ENCODE results near the gene REV3L.
A peak's percentile ranks its signal among the peaks of the same experiment; 100 is the strongest.

The REV3L gene

DNA sequence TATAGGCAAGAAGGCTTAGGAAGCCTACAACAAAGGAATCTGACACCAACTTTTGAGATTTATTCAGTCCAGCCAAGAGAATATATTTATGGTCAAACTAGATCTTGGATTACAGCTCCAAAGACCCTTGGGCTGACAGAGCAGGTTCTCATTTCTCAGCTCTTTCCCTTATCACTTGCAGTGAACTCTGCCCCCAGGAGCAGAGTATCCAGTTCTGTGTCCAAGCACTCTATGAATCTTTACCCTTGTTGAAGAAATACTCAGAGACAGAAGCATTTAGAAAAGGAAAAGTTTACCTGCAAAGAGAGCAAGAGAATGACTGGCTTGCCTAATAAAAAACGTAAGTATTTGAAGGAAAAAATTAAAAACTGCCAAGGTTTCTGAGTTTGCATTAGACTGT is 205.2 kb downstream of the REV3L start:
- H3K27me3 Mint-ChIP-seq = no peaks in the 10 kb centered on the region
- H3K9me3 Mint-ChIP-seq = peaks cover 17% of the 10 kb centered on the region
- no peak for DNase-seq
- no peak overlapping the region for H3K4me3 Mint-ChIP-seq
- no peak overlapping the region for H3K27ac Mint-ChIP-seq
- H3K36me3 Mint-ChIP-seq (ENCODE audit: low read depth) = peaks cover 92% of the 10 kb centered on the region
- peaks cover 16% of the 10 kb centered on the region for H3K4me1 Mint-ChIP-seq (ENCODE audit: low read depth)

DNA sequence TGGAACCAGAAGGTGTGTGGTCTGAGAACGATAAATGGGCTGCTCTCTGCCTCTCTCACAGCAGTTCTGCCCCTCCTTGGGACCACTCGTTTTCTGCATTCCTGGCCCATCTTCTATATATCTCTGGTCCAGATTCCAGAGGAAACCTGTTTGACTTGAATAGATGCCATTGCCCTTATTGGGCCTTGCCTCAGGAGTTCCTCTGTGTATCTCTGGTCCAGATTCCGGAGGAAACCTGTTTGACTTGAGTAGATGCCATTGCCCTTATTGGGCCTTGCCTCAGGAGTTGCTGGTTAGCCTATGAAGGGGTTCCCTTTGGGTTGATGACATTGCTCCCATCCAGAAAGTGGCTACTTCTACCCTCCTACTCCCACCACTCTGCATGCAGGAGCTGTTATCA is 206.3 kb downstream of the REV3L start:
- peaks cover 17% of the 10 kb centered on the region for H3K9me3 Mint-ChIP-seq
- no peaks in the 10 kb centered on the region for H3K27me3 Mint-ChIP-seq
- no peak for DNase-seq
- no peak overlapping the region for H3K27ac Mint-ChIP-seq
- H3K4me1 Mint-ChIP-seq (ENCODE audit: low read depth) = peaks cover 8% of the 10 kb centered on the region
- no peak overlapping the region for H3K4me3 Mint-ChIP-seq
- peaks cover 88% of the 10 kb centered on the region for H3K36me3 Mint-ChIP-seq (ENCODE audit: low read depth)

DNA sequence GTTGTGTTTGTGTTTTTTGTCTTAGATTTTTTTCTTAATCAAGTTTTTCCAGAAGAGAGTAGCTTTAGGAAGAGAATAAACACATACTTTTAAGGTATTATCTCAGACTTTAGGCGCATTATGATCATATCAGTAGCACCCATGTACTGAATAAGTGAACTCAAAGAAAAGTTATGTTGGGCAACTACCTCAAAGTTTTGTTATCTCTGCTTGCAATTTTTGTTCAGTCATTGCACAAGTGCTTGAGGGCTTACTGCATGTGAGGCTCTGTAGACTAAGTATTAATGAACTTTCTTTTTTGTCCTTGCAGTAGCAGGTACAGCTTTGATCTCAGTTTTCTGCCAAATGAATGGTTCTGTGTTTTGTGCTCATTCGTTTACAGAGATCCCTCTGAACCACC is 206.7 kb downstream of the REV3L start:
- Mint-ChIP-seq H3K9me3 (peaks cover 17% of the 10 kb centered on the region), H3K27ac (no peak overlapping the region), H3K27me3 (no peaks in the 10 kb centered on the region), H3K4me3 (no peak overlapping the region), H3K36me3 (ENCODE audit: low read depth) (peaks cover 86% of the 10 kb centered on the region), H3K4me1 (ENCODE audit: low read depth) (peaks cover 7% of the 10 kb centered on the region)
- no peak for DNase-seq

DNA sequence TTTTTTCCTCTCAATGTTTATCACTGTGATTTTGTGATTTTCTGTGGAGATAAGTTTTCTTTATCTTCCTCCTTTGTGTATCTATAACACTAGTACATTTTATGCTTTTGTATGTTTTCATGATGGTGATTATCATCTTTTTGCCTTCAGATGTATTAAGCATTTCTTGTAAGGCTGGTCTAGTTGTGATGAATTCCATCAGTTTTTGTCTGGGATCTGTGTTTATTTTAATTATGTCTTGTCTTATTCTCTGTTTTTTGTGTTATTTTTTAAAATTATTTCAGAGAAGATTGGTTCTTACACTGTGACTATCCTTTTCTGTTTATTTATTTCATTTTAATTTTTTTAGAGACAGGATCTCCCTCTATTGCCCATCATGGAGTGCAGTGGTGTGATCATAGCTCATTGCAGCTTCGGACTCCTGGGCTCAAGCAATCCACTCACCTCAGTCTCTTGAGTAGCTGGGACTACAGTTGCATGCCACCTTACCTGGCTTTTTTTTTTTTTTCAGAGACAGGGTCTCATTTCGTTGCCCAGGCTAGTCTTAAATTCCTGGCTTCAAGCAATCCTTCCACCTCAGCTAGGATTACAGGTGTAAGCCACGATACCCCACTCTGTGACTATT is 208.3 kb downstream of the REV3L start:
- H3K27ac Mint-ChIP-seq = no peak overlapping the region
- H3K27me3 Mint-ChIP-seq = no peaks in the 10 kb centered on the region
- H3K36me3 Mint-ChIP-seq (ENCODE audit: low read depth) = peaks cover 88% of the 10 kb centered on the region
- peaks cover 7% of the 10 kb centered on the region for H3K4me1 Mint-ChIP-seq (ENCODE audit: low read depth)
- DNase-seq = no peak
- no peak overlapping the region for H3K4me3 Mint-ChIP-seq
- H3K9me3 Mint-ChIP-seq = peaks cover 17% of the 10 kb centered on the region

DNA sequence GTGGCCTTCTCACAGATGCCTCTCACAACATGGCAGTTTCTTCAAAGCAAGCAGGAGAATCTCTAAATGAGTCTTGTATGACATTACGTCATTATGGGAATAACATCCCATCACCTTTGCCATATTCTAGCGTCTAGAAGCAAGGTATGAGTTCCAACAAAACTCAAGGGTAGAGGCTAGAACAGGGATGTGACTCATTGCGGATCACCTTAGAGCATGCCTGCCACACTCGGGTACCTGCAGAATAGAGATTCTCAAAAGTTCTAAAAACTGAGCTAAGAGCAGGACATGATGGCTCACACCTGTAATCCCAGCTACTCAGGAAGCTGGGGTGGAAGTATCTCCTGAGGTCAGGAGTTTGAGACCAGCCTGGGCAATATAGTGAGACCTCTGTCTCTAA is 212.9 kb downstream of the REV3L start:
- Mint-ChIP-seq H3K36me3 (ENCODE audit: low read depth) (peaks cover 86% of the 10 kb centered on the region), H3K27me3 (no peaks in the 10 kb centered on the region), H3K27ac (no peak overlapping the region), H3K4me3 (no peak overlapping the region), H3K4me1 (ENCODE audit: low read depth) (peaks cover 34% of the 10 kb centered on the region), H3K9me3 (peaks cover 14% of the 10 kb centered on the region)
- DNase-seq = no peak

DNA sequence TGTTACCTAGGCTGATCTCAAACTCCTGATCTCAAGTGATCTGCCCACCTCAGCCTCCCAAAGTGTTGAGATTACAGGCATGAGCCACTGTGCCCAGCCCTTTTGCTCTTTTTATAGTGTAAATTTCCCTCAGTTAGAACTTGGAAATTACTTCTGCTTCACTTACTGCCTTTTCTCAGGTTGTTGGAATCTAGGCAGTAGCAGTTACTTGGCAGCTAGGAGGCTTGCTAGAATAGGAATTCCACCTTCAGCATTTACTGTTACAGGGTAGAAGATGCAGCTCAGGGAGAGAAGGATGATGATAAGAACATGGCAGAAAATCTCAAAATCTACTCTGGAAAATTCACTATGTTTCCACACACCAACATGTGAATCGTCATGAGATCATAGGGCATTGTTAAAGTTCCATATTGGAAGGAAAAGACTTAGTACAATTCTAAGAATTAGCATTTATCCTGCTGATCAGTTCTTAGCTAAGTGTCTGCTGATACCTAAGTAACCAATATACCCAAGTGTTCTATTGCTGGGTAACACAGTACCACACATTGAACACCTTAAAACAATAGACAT is 213.5 kb downstream of the REV3L start:
- no peak for DNase-seq
- Mint-ChIP-seq H3K9me3 (peaks cover 10% of the 10 kb centered on the region), H3K4me3 (no peak overlapping the region), H3K36me3 (ENCODE audit: low read depth) (peaks cover 85% of the 10 kb centered on the region), H3K4me1 (ENCODE audit: low read depth) (peaks cover 34% of the 10 kb centered on the region), H3K27me3 (no peaks in the 10 kb centered on the region), H3K27ac (no peak overlapping the region)

DNA sequence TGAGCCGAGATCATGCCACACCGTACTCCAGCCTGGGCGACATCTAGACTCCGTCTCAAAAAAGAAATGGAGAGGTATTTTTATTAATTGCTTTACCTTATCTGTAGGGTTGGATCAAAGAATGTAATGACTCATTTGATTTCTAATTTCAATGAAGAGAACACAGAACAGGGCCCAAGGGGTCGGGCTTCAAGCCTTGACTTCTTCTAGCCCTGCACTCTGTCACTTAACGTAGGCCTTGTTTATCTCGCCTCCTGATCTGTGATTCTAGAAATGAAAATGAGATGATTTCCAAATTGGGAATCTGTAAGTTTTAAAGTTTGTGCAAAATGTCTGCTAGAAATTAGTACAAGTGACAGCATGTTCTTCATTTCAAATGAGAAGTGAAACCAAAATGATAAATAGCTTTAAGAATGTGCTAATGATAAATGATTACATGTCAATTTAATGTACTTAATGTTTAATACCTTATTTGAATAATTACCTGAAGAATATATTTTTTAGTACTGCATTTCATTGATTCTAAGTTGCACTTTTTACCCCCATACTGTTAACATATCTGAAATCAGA is 215.2 kb downstream of the REV3L start:
- Mint-ChIP-seq H3K4me3 (no peak overlapping the region), H3K27me3 (no peaks in the 10 kb centered on the region), H3K36me3 (ENCODE audit: low read depth) (peaks cover 80% of the 10 kb centered on the region), H3K27ac (no peak overlapping the region), H3K4me1 (ENCODE audit: low read depth) (peaks cover 41% of the 10 kb centered on the region), H3K9me3 (no peaks in the 10 kb centered on the region)
- no peak for DNase-seq

DNA sequence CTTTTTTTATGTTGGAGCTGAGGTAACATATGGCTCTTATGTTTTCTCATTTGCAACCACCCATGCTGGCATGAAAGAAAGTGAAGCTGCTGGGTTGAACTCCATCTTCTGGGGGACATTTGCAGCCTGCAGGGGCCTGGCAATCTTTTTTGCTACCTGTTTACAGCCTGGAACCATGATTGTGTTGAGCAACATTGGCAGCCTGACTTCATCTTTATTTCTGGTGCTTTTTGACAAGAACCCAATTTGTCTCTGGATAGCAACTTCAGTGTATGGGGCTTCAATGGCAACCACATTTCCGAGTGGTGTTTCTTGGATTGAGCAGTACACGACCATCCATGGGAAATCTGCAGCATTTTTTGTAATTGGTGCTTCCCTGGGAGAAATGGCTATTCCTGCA is 216.7 kb downstream of the REV3L start:
- Mint-ChIP-seq H3K4me3 (no peak overlapping the region), H3K36me3 (ENCODE audit: low read depth) (peaks cover 80% of the 10 kb centered on the region), H3K27ac (no peak overlapping the region), H3K4me1 (ENCODE audit: low read depth) (peaks cover 48% of the 10 kb centered on the region), H3K9me3 (no peaks in the 10 kb centered on the region), H3K27me3 (no peaks in the 10 kb centered on the region)
- DNase-seq = no peak

DNA sequence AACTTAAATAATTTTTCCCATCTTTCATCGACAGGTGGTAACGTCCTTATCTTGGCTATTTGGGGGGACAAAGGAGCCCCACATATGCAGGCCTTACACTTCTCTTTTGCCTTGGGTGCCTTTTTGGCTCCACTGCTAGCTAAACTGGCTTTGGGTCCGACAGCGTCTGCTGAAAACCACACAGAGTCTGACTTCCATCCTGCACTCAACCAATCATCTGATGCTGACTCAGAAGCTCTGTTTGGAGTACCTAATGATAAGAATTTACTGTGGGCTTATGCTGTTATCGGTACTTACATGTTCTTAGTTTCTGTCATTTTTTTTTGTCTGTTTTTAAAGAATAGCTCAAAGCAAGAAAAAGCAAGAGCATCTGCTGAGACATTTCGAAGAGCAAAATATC is 217.2 kb downstream of the REV3L start:
- no peak overlapping the region for H3K4me3 Mint-ChIP-seq
- peaks cover 77% of the 10 kb centered on the region for H3K36me3 Mint-ChIP-seq (ENCODE audit: low read depth)
- DNase-seq = no peak
- H3K4me1 Mint-ChIP-seq (ENCODE audit: low read depth) = peaks cover 53% of the 10 kb centered on the region
- H3K27me3 Mint-ChIP-seq = no peaks in the 10 kb centered on the region
- no peak overlapping the region for H3K27ac Mint-ChIP-seq
- no peaks in the 10 kb centered on the region for H3K9me3 Mint-ChIP-seq

DNA sequence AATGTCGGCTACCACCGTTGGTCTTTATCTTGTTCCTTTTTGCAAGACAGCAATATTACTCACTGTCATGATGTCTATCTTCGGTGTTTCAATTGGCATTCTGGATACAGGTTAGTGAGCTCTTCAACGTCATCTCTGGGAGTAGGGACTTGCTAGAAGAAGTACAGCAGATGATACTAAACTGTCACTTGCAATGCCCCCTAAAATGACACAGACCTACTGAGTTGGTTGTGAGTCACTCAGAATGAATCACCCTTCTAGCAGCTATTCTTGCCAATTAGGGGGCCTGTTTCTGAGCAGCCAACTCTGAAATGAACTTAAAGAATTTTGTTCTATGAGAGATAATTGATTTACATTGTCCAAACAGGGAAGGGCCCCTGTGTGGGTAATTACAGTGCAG is 219.2 kb downstream of the REV3L start:
- Mint-ChIP-seq H3K27ac (peak overlapping the region; percentile 56), H3K4me1 (ENCODE audit: low read depth) (peaks cover 56% of the 10 kb centered on the region), H3K4me3 (no peak overlapping the region), H3K36me3 (ENCODE audit: low read depth) (peaks cover 60% of the 10 kb centered on the region), H3K27me3 (no peaks in the 10 kb centered on the region), H3K9me3 (no peaks in the 10 kb centered on the region)
- DNase-seq = no peak

DNA sequence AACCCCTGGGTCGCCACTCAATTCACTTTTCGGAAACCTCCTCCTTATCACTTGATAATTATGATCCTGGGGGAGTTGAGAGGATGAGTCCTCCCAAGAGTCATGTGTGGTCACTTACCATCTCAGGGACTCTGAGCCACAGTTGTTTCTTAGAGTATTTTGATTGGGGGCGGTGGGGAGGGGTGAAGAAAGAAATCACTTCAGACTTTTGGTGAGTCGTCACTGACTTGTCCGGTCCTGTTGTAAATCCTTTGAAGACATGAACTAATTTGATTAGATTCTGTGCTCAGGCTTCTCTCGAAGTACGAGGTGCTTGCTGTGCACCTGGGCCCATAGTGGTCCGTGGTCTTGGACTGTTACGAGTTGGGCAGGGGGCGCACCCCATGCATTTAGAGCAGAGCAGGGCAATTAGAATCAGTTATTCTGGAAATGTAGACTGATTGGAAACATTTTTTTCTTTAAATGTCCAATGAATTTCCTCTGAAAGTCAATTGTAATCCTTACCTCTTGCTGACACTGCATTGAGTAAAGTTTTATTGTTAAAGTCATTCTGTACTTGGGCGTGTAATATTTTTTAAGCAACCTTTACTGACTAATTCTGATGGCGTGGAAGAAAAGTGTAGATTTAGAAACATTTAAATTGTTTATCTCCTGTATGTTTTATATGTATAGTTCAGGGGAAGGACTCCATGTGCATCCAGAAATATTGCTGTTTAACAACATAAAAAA is 222.3 kb downstream of the REV3L start:
- no peak for DNase-seq
- H3K27me3 Mint-ChIP-seq = no peaks in the 10 kb centered on the region
- no peaks in the 10 kb centered on the region for H3K9me3 Mint-ChIP-seq
- peaks cover 30% of the 10 kb centered on the region for H3K36me3 Mint-ChIP-seq (ENCODE audit: low read depth)
- peaks cover 39% of the 10 kb centered on the region for H3K4me1 Mint-ChIP-seq (ENCODE audit: low read depth)
- H3K27ac Mint-ChIP-seq = peak overlapping the region; percentile 94
- H3K4me3 Mint-ChIP-seq = peak overlapping the region; percentile 84

DNA sequence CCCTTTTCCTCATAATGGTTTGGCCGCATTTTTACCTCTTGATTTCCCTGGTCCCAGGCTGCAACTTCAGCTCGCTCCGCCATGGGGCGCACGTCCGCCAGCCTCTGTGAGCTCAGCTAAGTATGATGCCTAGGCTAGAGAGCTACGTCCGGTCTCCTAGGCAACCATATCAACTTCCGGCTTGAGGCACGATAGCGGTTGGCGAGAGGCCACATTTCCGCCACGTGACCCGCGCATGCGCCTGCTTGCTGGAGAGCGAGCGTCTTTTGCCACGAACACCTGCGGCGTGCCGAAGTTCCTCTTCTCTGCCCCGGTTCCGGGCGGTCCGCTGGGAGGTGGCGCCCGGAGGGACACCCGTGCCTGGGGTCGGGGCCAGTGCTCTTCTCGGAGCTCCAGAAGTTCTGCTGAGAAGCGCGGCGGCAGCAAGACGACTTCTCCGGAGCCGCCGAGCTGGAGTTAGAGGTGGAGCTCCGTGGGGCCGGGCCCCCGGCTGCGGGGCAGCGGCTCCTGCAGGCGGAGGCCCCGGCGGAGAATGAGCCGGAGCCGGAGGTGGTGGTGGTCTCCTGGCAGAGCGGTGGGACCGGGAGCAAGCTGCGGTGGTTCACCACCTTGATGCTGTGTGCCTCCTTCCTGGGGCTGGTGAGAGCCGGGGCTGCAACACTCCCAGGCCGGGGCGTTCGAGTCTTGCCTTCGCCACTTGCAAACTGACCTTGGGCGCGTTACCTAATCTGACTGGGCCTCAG is 223.8 kb downstream of the REV3L start:
- Mint-ChIP-seq H3K4me3 (peak overlapping the region; percentile 84), H3K36me3 (ENCODE audit: low read depth) (peaks cover 19% of the 10 kb centered on the region), H3K9me3 (no peaks in the 10 kb centered on the region), H3K27me3 (no peaks in the 10 kb centered on the region), H3K4me1 (ENCODE audit: low read depth) (peaks cover 36% of the 10 kb centered on the region), H3K27ac (peak overlapping the region; percentile 94)
- DNase-seq = peak; percentile 98

DNA sequence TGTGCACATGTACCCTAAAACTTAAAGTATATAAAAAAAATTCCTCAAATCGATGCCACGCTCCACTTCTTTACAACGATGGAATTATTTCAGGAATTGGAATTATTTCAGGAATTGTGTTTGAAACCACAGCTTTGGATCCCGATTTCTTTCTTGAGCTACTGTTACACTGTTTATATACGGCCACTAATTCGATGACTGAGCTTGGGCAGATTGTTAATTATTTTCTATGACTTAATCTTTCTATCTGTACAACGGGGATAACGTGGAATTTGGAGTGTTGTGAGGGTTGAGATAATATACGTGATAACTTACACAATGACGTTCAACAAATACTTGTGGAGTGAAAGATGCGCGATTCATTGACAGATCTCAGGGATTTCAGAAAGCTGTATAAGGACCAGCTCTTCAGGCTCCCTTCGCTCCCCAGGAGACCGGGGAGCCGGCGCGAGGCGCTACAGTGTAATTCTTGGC is 224.4 kb downstream of the REV3L start:
- Mint-ChIP-seq H3K27me3 (no peaks in the 10 kb centered on the region), H3K27ac (peak overlapping the region; percentile 94), H3K9me3 (no peaks in the 10 kb centered on the region), H3K4me1 (ENCODE audit: low read depth) (peaks cover 30% of the 10 kb centered on the region), H3K36me3 (ENCODE audit: low read depth) (peaks cover 13% of the 10 kb centered on the region), H3K4me3 (peak overlapping the region; percentile 84)
- DNase-seq = no peak

DNA sequence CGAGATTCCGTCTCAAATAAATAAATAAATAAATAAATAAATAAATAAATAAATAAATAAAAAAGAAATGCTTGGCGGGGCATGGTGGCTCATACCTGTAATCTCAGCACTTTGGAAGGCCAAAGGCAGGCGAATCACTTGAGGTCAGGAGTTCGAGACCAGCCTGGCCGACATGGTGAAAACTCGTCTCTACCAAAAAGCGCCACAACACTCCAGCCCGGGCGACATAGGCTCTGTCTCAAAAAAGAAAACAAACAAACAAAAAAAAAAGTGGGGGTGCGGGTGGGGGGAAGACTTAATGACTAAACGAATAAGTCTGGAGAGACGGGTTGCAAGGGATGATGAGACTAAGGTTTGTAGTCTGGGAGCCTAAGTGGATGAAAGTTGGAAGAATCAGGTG is 225.0 kb downstream of the REV3L start:
- no peak overlapping the region for H3K27ac Mint-ChIP-seq

More for the DNA sequence above, 225.0 kb downstream of the REV3L start:
- Mint-ChIP-seq H3K4me1 (ENCODE audit: low read depth) (peaks cover 28% of the 10 kb centered on the region), H3K9me3 (no peaks in the 10 kb centered on the region), H3K36me3 (ENCODE audit: low read depth) (peaks cover 11% of the 10 kb centered on the region), H3K27me3 (no peaks in the 10 kb centered on the region), H3K4me3 (no peak overlapping the region)
- DNase-seq = no peak

All from activated T-cell treated with anti-CD3 and anti-CD28 coated beads, Interleukin-2, amount 50 U/mL, for 24 hours (primary cell).